ENCODE measurements around the gene GID8.

The GID8 gene

GRCh38 chr20:62970307-62971210 lies 32.6 kb downstream of the GID8 start:
- no peak for DNase-seq (ENCODE audit: low read depth)

- DNase-seq (ENCODE audit: low read depth): no peak
Observed at GRCh38 chr20:62971211-62971949, 33.4 kb downstream of the GID8 start.

- DNase-seq (ENCODE audit: low read depth): peak; percentile 78
Observed at GRCh38 chr20:62971950-62972844, 34.2 kb downstream of the GID8 start.

GRCh38 chr20:62972845-62973745 lies 35.1 kb downstream of the GID8 start:
- no peak for DNase-seq (ENCODE audit: low read depth)

GRCh38 chr20:62975251-62975760 lies 37.4 kb downstream of the GID8 start:
- DNase-seq (ENCODE audit: low read depth): no peak

- no peak for DNase-seq (ENCODE audit: low read depth)
Observed at GRCh38 chr20:62975812-62976508, 38.0 kb downstream of the GID8 start.

- no peak for DNase-seq (ENCODE audit: low read depth)
Observed at GRCh38 chr20:62976886-62977285, 38.9 kb downstream of the GID8 start.

- peak; percentile 84 for DNase-seq (ENCODE audit: low read depth)
Observed at GRCh38 chr20:62977613-62978560, 39.9 kb downstream of the GID8 start.

- no peak for DNase-seq (ENCODE audit: low read depth)
Observed at GRCh38 chr20:62978561-62978943, 40.6 kb downstream of the GID8 start.

- DNase-seq (ENCODE audit: low read depth): no peak
Observed at GRCh38 chr20:62979310-62979709, 41.4 kb downstream of the GID8 start.

- no peak for DNase-seq (ENCODE audit: low read depth)
Observed at GRCh38 chr20:62979876-62980373, 42.0 kb downstream of the GID8 start.

GRCh38 chr20:62980380-62980960 lies 42.5 kb downstream of the GID8 start:
- DNase-seq (ENCODE audit: low read depth): no peak

- peak; percentile 48 for DNase-seq (ENCODE audit: low read depth)
Observed at GRCh38 chr20:62980970-62981369, 43.0 kb downstream of the GID8 start.

- no peak for DNase-seq (ENCODE audit: low read depth)
Observed at GRCh38 chr20:62982124-62983075, 44.5 kb downstream of the GID8 start.

- no peak for DNase-seq (ENCODE audit: low read depth)
Observed at GRCh38 chr20:62983210-62983609, 45.3 kb downstream of the GID8 start.

- DNase-seq (ENCODE audit: low read depth): no peak
Observed at GRCh38 chr20:62984666-62985443, 46.9 kb downstream of the GID8 start.

- DNase-seq (ENCODE audit: low read depth): no peak
Observed at GRCh38 chr20:62985444-62985778, 47.5 kb downstream of the GID8 start.
